H9 (cell line): ENCODE results near the gene FGF11. TPM values are rescaled to one million over a fixed set of nuclear protein-coding genes. Genes with fewer than 3 reads are reported as not detected.

Source experiments
- DNase-seq: peaks from one replicate; pipeline ENCODE4 v3.0.0-alpha.2; 2017
- H2AFZ ChIP-seq: one replicate; pipeline ENCODE4 v1.6.1; 2013; ENCODE audit warnings: mild to moderate bottlenecking, low read length, control low read depth, moderate library complexity
- H2AK5ac ChIP-seq: 2 replicates; pipeline ENCODE4 v1.6.1; 2013; ENCODE audit warnings: low read length, control low read depth, mixed read lengths; ENCODE audit not compliant: insufficient read length
- H2BK120ac ChIP-seq: one replicate; pipeline ENCODE4 v1.6.1; 2013; ENCODE audit warnings: low read depth, mild to moderate bottlenecking, low read length, control low read depth, inconsistent platforms; ENCODE audit not compliant: poor library complexity, severe bottlenecking
- H2BK12ac ChIP-seq: 2 replicates; pipeline ENCODE4 v1.6.1; 2013; ENCODE audit warnings: low read length, control low read depth, mixed read lengths, low read depth; ENCODE audit not compliant: insufficient read length
- H2BK15ac ChIP-seq: 2 replicates; pipeline ENCODE4 v1.6.1; 2013; ENCODE audit warnings: low read depth, low read length, control low read depth
- H2BK20ac ChIP-seq: one replicate; pipeline ENCODE4 v1.6.1; 2013; ENCODE audit warnings: low read depth, mild to moderate bottlenecking, low read length, control low read depth, inconsistent platforms; ENCODE audit not compliant: poor library complexity, severe bottlenecking
- H2BK5ac ChIP-seq: 2 replicates; pipeline ENCODE4 v1.6.1; 2013; ENCODE audit warnings: low read length, control low read depth, mixed read lengths; ENCODE audit not compliant: insufficient read length
- H3K14ac ChIP-seq: 2 replicates; pipeline ENCODE4 v1.6.1; 2013; ENCODE audit warnings: low read length, control low read depth; ENCODE audit not compliant: insufficient read depth
- H3K18ac ChIP-seq: 2 replicates; pipeline ENCODE4 v1.6.1; 2013; ENCODE audit warnings: low read depth, mild to moderate bottlenecking, mixed read lengths, low read length, control low read depth; ENCODE audit not compliant: insufficient read length
- H3K23ac ChIP-seq: 2 replicates; pipeline ENCODE4 v1.6.1; 2013; ENCODE audit warnings: low read length, control low read depth, mixed read lengths, low read depth; ENCODE audit not compliant: insufficient read length
- H3K23me2 ChIP-seq: 2 replicates; pipeline ENCODE4 v1.6.1; 2013; ENCODE audit warnings: low read depth, mild to moderate bottlenecking, mixed read lengths, low read length, control low read depth; ENCODE audit not compliant: insufficient read length, poor library complexity, severe bottlenecking
- H3K27ac ChIP-seq: 2 replicates; pipeline ENCODE4 v1.5.1; 2013; ENCODE audit warnings: low read length, control low read depth, mixed read lengths, low read depth; ENCODE audit not compliant: insufficient read length
- H3K27me3 ChIP-seq: 2 replicates; pipeline ENCODE4 v1.6.1; 2013; ENCODE audit warnings: low read length, control low read depth, inconsistent platforms; ENCODE audit not compliant: insufficient read depth
- H3K4ac ChIP-seq: 2 replicates; pipeline ENCODE4 v1.6.1; 2013; ENCODE audit warnings: low read depth, mild to moderate bottlenecking, control low read depth, inconsistent platforms, low read length, moderate library complexity
- H3K4me1 ChIP-seq: 2 replicates; pipeline ENCODE4 v1.6.1; 2013; ENCODE audit warnings: low read length, control low read depth, inconsistent platforms; ENCODE audit not compliant: insufficient read depth
- H3K4me2 ChIP-seq: 2 replicates; pipeline ENCODE4 v1.6.1; 2013; ENCODE audit warnings: low read length, control low read depth, mixed read lengths; ENCODE audit not compliant: insufficient read length, insufficient read depth
- H3K56ac ChIP-seq: 2 replicates; pipeline ENCODE4 v1.6.1; 2013; ENCODE audit warnings: low read depth, mild to moderate bottlenecking, mixed read lengths, low read length, control low read depth; ENCODE audit not compliant: insufficient read length
- H3K79me1 ChIP-seq: 2 replicates; pipeline ENCODE4 v1.6.1; 2013; ENCODE audit warnings: low read depth, mild to moderate bottlenecking, moderate library complexity, low read length, control low read depth, inconsistent platforms; ENCODE audit not compliant: insufficient read depth, poor library complexity, severe bottlenecking
- H3K79me2 ChIP-seq: 2 replicates; pipeline ENCODE4 v1.6.1; 2013; ENCODE audit warnings: low read length, control low read depth, inconsistent platforms; ENCODE audit not compliant: insufficient read depth
- H3K9ac ChIP-seq: 2 replicates; pipeline ENCODE4 v1.6.1; 2013; ENCODE audit warnings: low read length, control low read depth, mixed read lengths; ENCODE audit not compliant: insufficient read length; ENCODE audit errors: extremely low read depth
- H3K9me3 ChIP-seq: one replicate; pipeline ENCODE4 v1.6.1; 2013; ENCODE audit warnings: low read depth, low read length, inconsistent platforms; ENCODE audit not compliant: control insufficient read depth
- H3T11ph ChIP-seq: one replicate; pipeline ENCODE4 v1.6.1; 2013; ENCODE audit warnings: mild to moderate bottlenecking, low read length, control low read depth, inconsistent platforms
- H4K20me1 ChIP-seq: one replicate; pipeline ENCODE4 v1.6.1; 2013; ENCODE audit not compliant: control insufficient read depth, insufficient read length, insufficient read depth
- H4K5ac ChIP-seq: 2 replicates; pipeline ENCODE4 v1.6.1; 2013; ENCODE audit warnings: low read depth, mild to moderate bottlenecking, mixed read lengths, low read length, control low read depth; ENCODE audit not compliant: insufficient read length
- H4K8ac ChIP-seq: replicated peaks from 2 replicates; pipeline ENCODE4 v1.6.1; 2013; ENCODE audit warnings: low read length, control low read depth, mixed read lengths, low read depth; ENCODE audit not compliant: insufficient read length
- H4K91ac ChIP-seq: 2 replicates; pipeline ENCODE4 v1.6.1; 2013; ENCODE audit warnings: low read depth, mild to moderate bottlenecking, moderate library complexity, mixed read lengths, low read length, control low read depth; ENCODE audit not compliant: insufficient read length
- H3K27ac Mint-ChIP-seq, 3 experiments: 2 replicates in 2 of 3; 3 replicates in 1 of 3; pipeline ENCODE4 v1.8.0; 2020 to 2021; ENCODE audit warnings: mixed read lengths in 3 of 3, mild to moderate bottlenecking in 1 of 3, moderate library complexity in 1 of 3
- H3K27me3 Mint-ChIP-seq: 2 replicates; pipeline ENCODE4 v1.8.0; 2021; ENCODE audit warnings: low read depth, mild to moderate bottlenecking, moderate library complexity, mixed read lengths
- H3K36me3 Mint-ChIP-seq, 3 experiments: 2 replicates in 2 of 3; 3 replicates in 1 of 3; pipeline ENCODE4 v1.8.0; 2020 to 2021; ENCODE audit warnings: low read depth in 3 of 3, mixed read lengths in 3 of 3; ENCODE audit not compliant: insufficient read depth in 1 of 3
- H3K4me1 Mint-ChIP-seq, 2 experiments: 2 replicates each; pipeline ENCODE4 v1.8.0; 2020; ENCODE audit warnings: mixed read lengths in 2 of 2
- H3K4me3 Mint-ChIP-seq, 2 experiments: 2 replicates in 1 of 2; 3 replicates in 1 of 2; pipeline ENCODE4 v1.8.0; 2020 to 2021; ENCODE audit warnings: mild to moderate bottlenecking in 2 of 2, mixed read lengths in 2 of 2, moderate library complexity in 1 of 2
- H3K9me3 Mint-ChIP-seq, 2 experiments: 2 replicates in 1 of 2; 3 replicates in 1 of 2; pipeline ENCODE4 v1.8.0; 2020; ENCODE audit warnings: mild to moderate bottlenecking in 2 of 2, mixed read lengths in 2 of 2, moderate library complexity in 1 of 2
- WGBS: extraction: QIAGEN DNeasy Blood & Tissue Kit; methylation state at CpG from one replicate; pipeline ENCODE4 v1.1.7; 2013; ENCODE audit warnings: missing lambda C conversion rate, low lambda C conversion rate, mixed read lengths; ENCODE audit not compliant: insufficient read length; ENCODE audit errors: extremely low coverage; 5-methylcytosine and 5-hydroxymethylcytosine counted together
- total RNA-seq: library from RNA; stranded (reverse); gene quantifications from 2 replicates; pipeline ENCODE4 v1.2.1, GENCODE V29; 2021
- TF ChIP-seq, protein P1 (sequence below): fragments of 200-600 bp; sonication (generic); conservative IDR thresholded peaks from 3 replicates; pipeline ENCODE4 v1.8.0; 2021; ENCODE audit warnings: antibody characterized with exemption, mild to moderate bottlenecking

The FGF11 gene
- total RNA-seq, 1 experiment from 2014 or later, result 15.2 TPM

GRCh38 chr17:7415784-7416183, 23.5 kb upstream of the FGF11 start:
- H3K9ac ChIP-seq, result no peak overlapping the region
- H2BK120ac ChIP-seq, result no peak overlapping the region
- no peak overlapping the region for H3K18ac ChIP-seq
- Mint-ChIP-seq H3K36me3 (peaks cover 8 to 46% (median 36%) of the 10 kb centered on the region in 3 experiments; a peak in 6 of 7 replicates), H3K4me1 (peaks cover 9 to 38% of the 10 kb centered on the region in 2 experiments), H3K4me3 (no peak overlapping the region), H3K9me3 (no peaks in the 10 kb centered on the region), H3K27me3 (no peaks in the 10 kb centered on the region), H3K27ac (no peak overlapping the region)
- H2BK12ac ChIP-seq, result no peak overlapping the region
- H3K79me1 ChIP-seq, result no peaks in the 10 kb centered on the region
- no peak overlapping the region for H2BK15ac ChIP-seq
- no peak overlapping the region for H3K27ac ChIP-seq
- H3K4me2 ChIP-seq, result no peak overlapping the region
- H4K20me1 ChIP-seq, result no peaks in the 10 kb centered on the region
- H2AK5ac ChIP-seq, result no peak overlapping the region
- H3K27me3 ChIP-seq, result no peaks in the 10 kb centered on the region
- no peak overlapping the region for H3K56ac ChIP-seq
- H4K5ac ChIP-seq, result no peak overlapping the region
- no peaks in the 10 kb centered on the region for H3K4me1 ChIP-seq
- TF ChIP-seq, protein P1, sequence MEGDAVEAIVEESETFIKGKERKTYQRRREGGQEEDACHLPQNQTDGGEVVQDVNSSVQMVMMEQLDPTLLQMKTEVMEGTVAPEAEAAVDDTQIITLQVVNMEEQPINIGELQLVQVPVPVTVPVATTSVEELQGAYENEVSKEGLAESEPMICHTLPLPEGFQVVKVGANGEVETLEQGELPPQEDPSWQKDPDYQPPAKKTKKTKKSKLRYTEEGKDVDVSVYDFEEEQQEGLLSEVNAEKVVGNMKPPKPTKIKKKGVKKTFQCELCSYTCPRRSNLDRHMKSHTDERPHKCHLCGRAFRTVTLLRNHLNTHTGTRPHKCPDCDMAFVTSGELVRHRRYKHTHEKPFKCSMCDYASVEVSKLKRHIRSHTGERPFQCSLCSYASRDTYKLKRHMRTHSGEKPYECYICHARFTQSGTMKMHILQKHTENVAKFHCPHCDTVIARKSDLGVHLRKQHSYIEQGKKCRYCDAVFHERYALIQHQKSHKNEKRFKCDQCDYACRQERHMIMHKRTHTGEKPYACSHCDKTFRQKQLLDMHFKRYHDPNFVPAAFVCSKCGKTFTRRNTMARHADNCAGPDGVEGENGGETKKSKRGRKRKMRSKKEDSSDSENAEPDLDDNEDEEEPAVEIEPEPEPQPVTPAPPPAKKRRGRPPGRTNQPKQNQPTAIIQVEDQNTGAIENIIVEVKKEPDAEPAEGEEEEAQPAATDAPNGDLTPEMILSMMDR, result no peak
- no peak overlapping the region for H2AFZ ChIP-seq
- no peak overlapping the region for H3K23ac ChIP-seq
- H3K23me2 ChIP-seq, result no peaks in the 10 kb centered on the region
- no peaks in the 10 kb centered on the region for H3K79me2 ChIP-seq
- no peak overlapping the region for H3K14ac ChIP-seq
- no peak overlapping the region for H3T11ph ChIP-seq
- no peak overlapping the region for H3K4ac ChIP-seq
- no peak overlapping the region for H4K8ac ChIP-seq
- H2BK5ac ChIP-seq, result no peak overlapping the region
- no peaks in the 10 kb centered on the region for H3K9me3 ChIP-seq
- WGBS, result no CpG with 5 or more reads among the region's 23 CpGs
- no peak overlapping the region for H4K91ac ChIP-seq
- no peak overlapping the region for H2BK20ac ChIP-seq
- DNase-seq, result no peak
